Gastroesophageal sphincter (tissue), 4 donors: Measurements from ENCODE around the gene PHKG2. TPM values are rescaled to one million over a fixed set of nuclear protein-coding genes. Genes with fewer than 3 reads are reported as not detected.

ENCODE experiments used
- ATAC-seq: fragments of 150-250 bp; one replicate; pipeline ENCODE4 v1.9.1; 2016; ENCODE audit warnings: mild to moderate bottlenecking, moderate library complexity
- H3K27ac ChIP-seq, 4 donors: fragments of 200-600 bp; sonication (generic) in 3 of 4; 1 replicate in 3 of 4; 2 replicates in 1 of 4; pipeline ENCODE4 v1.5.1; 2016 to 2019
- H3K27me3 ChIP-seq: fragments of 200-600 bp; sonication (generic); one replicate; pipeline ENCODE4 v1.5.1; 2019
- H3K36me3 ChIP-seq, 2 donors: fragments of 200-600 bp; sonication (generic); one replicate each; pipeline ENCODE4 v1.5.1; 2019; ENCODE audit warnings: control low read depth in 1 of 2
- H3K4me1 ChIP-seq, 3 donors: fragments of 200-600 bp; sonication (generic); 1 replicate in 2 of 3; 2 replicates in 1 of 3; pipeline ENCODE4 v1.5.1; 2016 to 2019; ENCODE audit warnings: control low read depth in 2 of 3
- H3K4me3 ChIP-seq, 2 donors: fragments of 200-600 bp; sonication (generic); one replicate each; pipeline ENCODE4 v1.5.1; 2019; ENCODE audit warnings: mild to moderate bottlenecking in 1 of 2, moderate library complexity in 1 of 2
- H3K9me3 ChIP-seq, 3 donors: fragments of 200-600 bp; sonication (generic); one replicate each; pipeline ENCODE4 v1.5.1; 2017 to 2019; ENCODE audit warnings: control low read depth in 2 of 3
- CTCF ChIP-seq, 4 experiments: fragments of 200-600 bp in 2 of 4; fragments of 450-650 bp in 2 of 4; sonication (generic) in 1 of 4; IDR thresholded peaks; one replicate each; pipeline ENCODE4 v1.5.1; 2017 to 2019; ENCODE audit warnings: antibody characterized with exemption in 4 of 4, mild to moderate bottlenecking in 2 of 4, moderate library complexity in 2 of 4
- EP300 ChIP-seq: sonication (generic); formaldehyde crosslinking; IDR thresholded peaks from one replicate; pipeline ENCODE4 v1.6.1; 2017; ENCODE audit warnings: antibody characterized with exemption, mild to moderate bottlenecking
- POLR2A ChIP-seq, 2 donors: fragments of 450-650 bp; IDR thresholded peaks; one replicate each; pipeline ENCODE4 v1.6.1; 2017; ENCODE audit warnings: antibody characterized with exemption in 2 of 2, mild to moderate bottlenecking in 2 of 2, moderate library complexity in 1 of 2
- POLR2AphosphoS5 ChIP-seq: sonication (generic); formaldehyde crosslinking; IDR thresholded peaks from one replicate; pipeline ENCODE4 v1.6.1; 2017; ENCODE audit warnings: antibody characterized with exemption
- WGBS, 2 donors: methylation state at CpG; one replicate each; pipeline ENCODE4 v1.1.5; 2018; ENCODE audit warnings: low coverage in 1 of 2; 5-methylcytosine and 5-hydroxymethylcytosine counted together
- total RNA-seq, 4 donors: library from RNA; depleted of rRNA; stranded (reverse); fragments of >200 nt; gene quantifications; one replicate each; pipeline ENCODE4 v1.1.0, GENCODE V29; 2016

Gene PHKG2
- total RNA-seq, 4 donors from 2014 or later, result 19.4 to 29.0 (median 23.4) TPM

- H3K27ac ChIP-seq, result no peak overlapping the region
- peaks cover 0 to 34% (median 10%) of the 10 kb centered on the region in 3 donors for H3K4me1 ChIP-seq
- H3K27me3 ChIP-seq, result no peaks in the 10 kb centered on the region
- 90% methylated on average over 16 of the region's 63 CpGs; no CpG with 5 or more reads in 1 of the 2 donors for whole genome bisulfite sequencing, 2 donors
- peaks cover 0 to 46% of the 10 kb centered on the region in 2 donors for H3K36me3 ChIP-seq
- H3K4me3 ChIP-seq, result no peak overlapping the region
- no peak for ATAC-seq
- H3K9me3 ChIP-seq, result no peaks in the 10 kb centered on the region
- no peak for TF ChIP-seq POLR2A (IDR thresholded peaks at IDR 0.05)
These were observed 34.5 kb downstream of the PHKG2 start for GRCh38 chr16:30782486-30783279.

GRCh38 chr16:30783280-30784109 lies 35.3 kb downstream of the PHKG2 start:
- no peak for ATAC-seq
- no peaks in the 10 kb centered on the region for H3K27me3 ChIP-seq
- H3K27ac ChIP-seq, result no peak overlapping the region
- peaks cover 0 to 46% of the 10 kb centered on the region in 2 donors for H3K36me3 ChIP-seq
- no peak for TF ChIP-seq CTCF (IDR thresholded peaks at IDR 0.05)
- TF ChIP-seq POLR2AphosphoS5, result no peak
- no peak for TF ChIP-seq EP300
- no peak for TF ChIP-seq POLR2A (IDR thresholded peaks at IDR 0.05)
- H3K4me1 ChIP-seq, result peaks cover 0 to 34% (median 10%) of the 10 kb centered on the region in 3 donors
- no peak overlapping the region for H3K4me3 ChIP-seq
- no peaks in the 10 kb centered on the region for H3K9me3 ChIP-seq
- 80% methylated on average over 1 of the region's 57 CpGs; no CpG with 5 or more reads in 1 of the 2 donors for WGBS, 2 donors

GRCh38 chr16:30784215-30784614 lies 36.0 kb downstream of the PHKG2 start:
- H3K4me3 ChIP-seq, result no peak overlapping the region
- no peak for ATAC-seq
- H3K36me3 ChIP-seq, result peaks cover 0 to 46% of the 10 kb centered on the region in 2 donors
- no peaks in the 10 kb centered on the region for H3K27me3 ChIP-seq
- TF ChIP-seq EP300 (no peak), CTCF (IDR thresholded peaks at IDR 0.05) (no peak), POLR2A (IDR thresholded peaks at IDR 0.05) (no peak), POLR2AphosphoS5 (no peak)
- 77 to 90% methylated on average over 6 of the region's 18 CpGs for WGBS, 2 donors
- no peaks in the 10 kb centered on the region for H3K9me3 ChIP-seq
- H3K4me1 ChIP-seq, result peaks cover 0 to 34% (median 10%) of the 10 kb centered on the region in 3 donors
- H3K27ac ChIP-seq, result no peak overlapping the region

DNA sequence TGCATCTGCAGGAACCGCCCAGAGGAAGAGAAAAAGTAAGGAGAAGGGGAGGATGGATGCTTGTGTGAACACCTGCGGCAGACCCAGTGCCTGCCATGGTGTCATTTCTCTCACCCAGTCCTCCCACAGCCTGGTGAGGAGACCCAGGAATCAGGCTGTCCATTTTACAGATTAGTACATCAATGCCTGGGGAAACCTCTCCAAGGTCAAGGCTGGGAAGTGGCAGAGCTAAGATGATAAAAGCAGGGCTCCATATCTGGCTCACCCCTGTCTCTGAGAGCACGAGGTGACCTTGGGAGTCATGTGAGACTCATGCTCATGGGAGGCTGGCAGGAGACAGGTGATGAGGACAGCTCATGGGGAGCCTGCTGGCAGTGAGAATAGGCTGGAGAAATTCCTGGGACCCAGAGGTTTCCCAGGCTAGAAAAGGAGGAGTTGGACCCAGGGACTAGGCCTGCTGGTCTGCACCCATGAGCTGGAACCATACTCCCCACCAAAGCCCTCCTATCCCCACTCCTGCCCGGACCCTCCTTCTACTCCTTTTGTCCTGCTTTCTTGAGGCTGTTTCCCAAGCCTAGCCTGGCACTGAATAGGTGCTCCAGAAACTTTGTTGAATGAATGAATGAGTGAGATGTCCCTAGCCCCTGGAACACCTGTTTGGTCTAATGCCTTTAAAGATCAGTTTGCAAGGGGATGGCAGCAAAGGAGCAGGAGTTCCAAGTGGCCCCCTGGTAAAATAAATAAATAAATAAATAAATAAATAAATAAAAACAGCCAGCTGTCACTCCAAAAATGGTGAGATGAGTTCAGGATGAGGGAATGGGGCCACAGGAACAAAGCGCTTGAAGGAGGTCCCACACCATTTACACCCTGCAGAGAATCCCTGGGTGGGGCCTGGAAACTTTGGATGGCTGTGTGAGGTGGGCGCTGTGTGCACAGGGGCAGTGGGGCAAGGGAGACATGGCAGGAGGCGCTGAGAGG lies 37.2 kb downstream of the PHKG2 start:
- Histone ChIP-seq H3K4me1 (peaks cover 0 to 34% (median 10%) of the 10 kb centered on the region in 3 donors), H3K36me3 (peaks cover 0 to 44% of the 10 kb centered on the region in 2 donors), H3K4me3 (peak overlapping the region in 1 of 2 donors; percentile 84), H3K9me3 (no peaks in the 10 kb centered on the region), H3K27ac (peak overlapping the region in 3 of 4 donors; percentile 81 to 95 (median 94)), H3K27me3 (no peaks in the 10 kb centered on the region)
- ATAC-seq, result no peak
- WGBS, 2 donors, result 68% methylated on average over 6 of the region's 7 CpGs
- TF ChIP-seq POLR2A (IDR thresholded peaks at IDR 0.05) (no peak), EP300 (no peak)

- H3K4me1 ChIP-seq, result peaks cover 0 to 34% (median 10%) of the 10 kb centered on the region in 3 donors
- H3K27ac ChIP-seq, result peak overlapping the region; percentile 81 to 95 (median 93)
- no peaks in the 10 kb centered on the region for H3K9me3 ChIP-seq
- H3K4me3 ChIP-seq, result peak overlapping the region; percentile 84 to 92
- 4 to 11% methylated on average over 3 to 21 of the region's 57 CpGs for WGBS, 2 donors
- TF ChIP-seq EP300, result no peak
- no peak for TF ChIP-seq POLR2AphosphoS5
- no peak for TF ChIP-seq POLR2A (IDR thresholded peaks at IDR 0.05)
- no peak for TF ChIP-seq CTCF (IDR thresholded peaks at IDR 0.05)
- H3K36me3 ChIP-seq, result peaks cover 0 to 38% of the 10 kb centered on the region in 2 donors
- ATAC-seq, result peak; percentile 60
- no peaks in the 10 kb centered on the region for H3K27me3 ChIP-seq
These were observed 38.1 kb downstream of the PHKG2 start for GRCh38 chr16:30786115-30786935.
